ENCODE data around the gene CFAP251.

- TF ChIP-seq CTCF (IDR thresholded peaks at IDR 0.05), result no peak
- TF ChIP-seq POLR2AphosphoS5 (IDR thresholded peaks at IDR 0.05), result no peak
These were observed 24.4 kb upstream of the CFAP251 start for GRCh38 chr12:121893961-121894460.

All from stomach (tissue), 4 donors.